ENCODE measurements around the gene TBCA.

TBCA gene

GRCh38 chr5:77683171-77683732 lies 92.9 kb downstream of the TBCA start:
- TF ChIP-seq CTCF (IDR thresholded peaks at IDR 0.05; ENCODE audit: low read depth, low read length) = no peak
- H3K4me3 ChIP-seq (ENCODE audit: low read depth, low read length) = no peak overlapping the region

GRCh38 chr5:77670526-77670925 lies 105.6 kb downstream of the TBCA start:
- H3K4me3 ChIP-seq (ENCODE audit: low read depth, low read length) = no peak overlapping the region
- no peak for TF ChIP-seq CTCF (IDR thresholded peaks at IDR 0.05; ENCODE audit: low read depth, low read length)

GRCh38 chr5:77669677-77670076 lies 106.5 kb downstream of the TBCA start:
- no peak for TF ChIP-seq CTCF (IDR thresholded peaks at IDR 0.05; ENCODE audit: low read depth, low read length)
- no peak overlapping the region for H3K4me3 ChIP-seq (ENCODE audit: low read depth, low read length)

- TF ChIP-seq CTCF (IDR thresholded peaks at IDR 0.05; ENCODE audit: low read depth, low read length) = no peak
- no peak overlapping the region for H3K4me3 ChIP-seq (ENCODE audit: low read depth, low read length)
Observed at GRCh38 chr5:77663090-77663863, 112.9 kb downstream of the TBCA start.

GRCh38 chr5:77662635-77663034 lies 113.5 kb downstream of the TBCA start:
- H3K4me3 ChIP-seq (ENCODE audit: low read depth, low read length) = no peak overlapping the region
- no peak for TF ChIP-seq CTCF (IDR thresholded peaks at IDR 0.05; ENCODE audit: low read depth, low read length)

- no peak for TF ChIP-seq CTCF (IDR thresholded peaks at IDR 0.05; ENCODE audit: low read depth, low read length)
- H3K4me3 ChIP-seq (ENCODE audit: low read depth, low read length) = no peak overlapping the region
Observed at GRCh38 chr5:77658662-77659061, 117.5 kb downstream of the TBCA start.

GRCh38 chr5:77651343-77651742 lies 124.8 kb downstream of the TBCA start:
- TF ChIP-seq CTCF (IDR thresholded peaks at IDR 0.05; ENCODE audit: low read depth, low read length) = no peak
- no peak overlapping the region for H3K4me3 ChIP-seq (ENCODE audit: low read depth, low read length)

Measured in WI38 (cell line).